ENCODE measurements around the gene LYG1. TPM values are rescaled to one million over a fixed set of nuclear protein-coding genes. Genes with fewer than 3 reads are reported as not detected.

LYG1 gene
- total and polyA plus RNA-seq, 2 of the 13 experiments (the other 11 are each of a cell fraction or from before 2014, with no cell fraction given): 1.00 to 2.9 TPM

- TF ChIP-seq ZBTB40 (IDR thresholded peaks at IDR 0.05) (no peak), ZBTB40 (CRISPR knock-in tag; IDR thresholded peaks at IDR 0.05) (no peak), KLF11 (CRISPR knock-in tag; IDR thresholded peaks at IDR 0.05) (no peak)
These were observed 44.3 kb downstream of the LYG1 start (continued) for GRCh38 chr2:99256677-99257076.
